Measurements from ENCODE around the gene PIK3R2. TPM values are rescaled to one million over a fixed set of nuclear protein-coding genes. Genes with fewer than 3 reads are reported as not detected.

PIK3R2 gene
- total and polyA plus RNA-seq, 4 donors, result 14.1 to 134 (median 76.1) TPM

DNA sequence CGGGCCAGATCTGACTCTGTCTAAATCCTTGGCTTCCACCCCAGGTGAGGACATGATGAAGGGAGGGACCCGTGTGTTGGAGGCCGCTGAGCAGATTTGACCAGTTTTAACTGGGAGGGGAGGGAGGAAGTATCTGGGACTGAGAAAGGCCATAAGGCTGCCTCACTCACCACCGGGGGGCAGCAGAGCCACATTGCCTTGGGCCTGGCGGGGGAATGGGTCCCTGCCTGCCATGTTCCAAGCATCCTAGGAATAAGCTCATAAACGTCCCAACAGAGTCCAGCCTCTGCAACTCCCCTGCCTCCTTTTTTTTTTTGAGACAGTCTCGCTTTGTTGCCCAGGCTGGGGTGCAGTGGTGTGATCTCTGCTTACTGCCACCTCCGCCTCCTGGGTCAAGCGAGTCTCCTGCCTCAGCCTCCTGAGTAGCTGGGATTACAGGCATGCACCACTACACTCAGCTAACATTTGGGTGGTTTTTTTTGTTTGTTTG lies 39.9 kb upstream of the PIK3R2 start:
- H3K9me3 ChIP-seq (ENCODE audit: control insufficient read depth, insufficient read depth, low read length), result no peaks in the 10 kb centered on the region
- no peak overlapping the region for H3K27ac ChIP-seq (ENCODE audit: low read depth, low read length)
- WGBS (ENCODE audit: insufficient coverage), result 9% methylated on average over 6 of the region's 9 CpGs
- peaks cover 16% of the 10 kb centered on the region for H3K27me3 ChIP-seq (ENCODE audit: control insufficient read depth, insufficient read depth, low read length)
- H3K4me3 ChIP-seq (ENCODE audit: low read depth, low read length), result no peak overlapping the region
- DNase-seq (ENCODE audit: low read depth in 4 of 6, low spot score in 6 of 6), result peak in 3 of 6 donors; percentile 61 to 92 (median 87)
- peaks cover 7% of the 10 kb centered on the region for H3K36me3 ChIP-seq (ENCODE audit: control insufficient read depth, insufficient read depth, low read length)
- peaks cover 24% of the 10 kb centered on the region for H3K4me1 ChIP-seq (ENCODE audit: control insufficient read depth, insufficient read depth, low read length)

DNA sequence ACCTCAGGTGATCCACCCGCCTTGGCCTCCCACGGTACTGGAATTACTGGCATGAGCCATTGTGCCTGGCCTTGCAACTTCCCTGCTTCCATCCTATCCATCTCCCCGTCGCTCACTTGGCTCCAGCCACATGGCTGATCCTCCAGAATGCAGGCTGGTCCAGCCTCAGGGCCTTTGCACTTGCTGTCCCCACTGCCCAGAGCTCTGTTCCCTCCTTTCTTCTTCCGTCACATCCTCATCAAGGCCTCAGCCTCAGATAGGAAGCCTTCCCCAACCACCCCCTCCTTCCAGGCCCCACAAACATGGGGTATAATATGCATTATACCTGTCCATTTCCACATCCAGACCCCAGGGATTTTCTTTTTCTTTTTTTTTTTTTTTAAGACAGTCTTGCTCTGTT lies 39.1 kb upstream of the PIK3R2 start:
- Histone ChIP-seq H3K27ac (ENCODE audit: low read depth, low read length) (no peak overlapping the region), H3K27me3 (ENCODE audit: control insufficient read depth, insufficient read depth, low read length) (peaks cover 16% of the 10 kb centered on the region), H3K4me1 (ENCODE audit: control insufficient read depth, insufficient read depth, low read length) (peaks cover 32% of the 10 kb centered on the region), H3K36me3 (ENCODE audit: control insufficient read depth, insufficient read depth, low read length) (peaks cover 7% of the 10 kb centered on the region), H3K9me3 (ENCODE audit: control insufficient read depth, insufficient read depth, low read length) (no peaks in the 10 kb centered on the region), H3K4me3 (ENCODE audit: low read depth, low read length) (no peak overlapping the region)
- no peak for DNase-seq (ENCODE audit: low read depth in 4 of 6, low spot score in 6 of 6)
- 93% methylated on average over 5 of the region's 5 CpGs for WGBS (ENCODE audit: insufficient coverage)

DNA sequence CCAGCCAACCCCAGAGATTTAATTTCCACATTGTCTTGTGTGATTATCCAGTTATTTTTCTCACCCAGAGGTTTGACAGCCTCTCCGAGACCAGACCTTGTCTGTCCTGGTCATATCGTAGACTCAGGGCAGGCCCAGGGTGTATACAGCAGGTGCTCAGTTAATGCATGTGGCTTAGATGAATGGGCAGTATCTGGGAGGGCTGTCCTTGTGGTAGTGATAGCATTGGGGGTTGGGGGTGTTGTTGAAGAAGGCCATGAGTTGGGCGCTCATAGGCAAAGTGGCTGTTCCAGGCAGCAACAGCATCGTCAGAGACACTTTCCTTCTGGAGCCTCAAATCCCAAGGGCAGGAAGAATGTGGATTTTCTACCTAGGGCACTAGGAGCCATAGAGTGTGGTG lies 38.5 kb upstream of the PIK3R2 start:
- 98% methylated on average over 4 of the region's 4 CpGs for WGBS (ENCODE audit: insufficient coverage)
- peaks cover 33% of the 10 kb centered on the region for H3K4me1 ChIP-seq (ENCODE audit: control insufficient read depth, insufficient read depth, low read length)
- DNase-seq (ENCODE audit: low read depth in 4 of 6, low spot score in 6 of 6), result no peak
- no peak overlapping the region for H3K27ac ChIP-seq (ENCODE audit: low read depth, low read length)
- peaks cover 7% of the 10 kb centered on the region for H3K36me3 ChIP-seq (ENCODE audit: control insufficient read depth, insufficient read depth, low read length)
- H3K4me3 ChIP-seq (ENCODE audit: low read depth, low read length), result no peak overlapping the region
- H3K27me3 ChIP-seq (ENCODE audit: control insufficient read depth, insufficient read depth, low read length), result peaks cover 12% of the 10 kb centered on the region
- no peaks in the 10 kb centered on the region for H3K9me3 ChIP-seq (ENCODE audit: control insufficient read depth, insufficient read depth, low read length)

DNA sequence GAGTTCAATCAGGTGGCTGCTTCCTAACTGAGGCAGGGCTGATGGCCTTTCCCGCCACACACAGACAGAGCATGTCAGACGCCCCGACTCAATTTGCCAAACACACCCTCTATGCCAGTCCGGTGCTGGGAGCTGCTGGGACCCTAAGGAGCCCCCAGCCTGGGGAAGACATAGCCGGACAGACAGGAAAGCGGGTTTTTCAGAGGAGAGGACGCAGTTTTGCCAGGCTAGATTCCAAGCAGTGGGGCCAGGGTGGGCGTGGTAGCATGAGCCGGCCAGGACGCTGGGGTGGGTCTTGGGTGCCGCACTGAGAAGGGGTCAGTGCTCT lies 35.6 kb upstream of the PIK3R2 start:
- WGBS (ENCODE audit: insufficient coverage), result 24% methylated on average over 11 of the region's 11 CpGs
- Histone ChIP-seq H3K27me3 (ENCODE audit: control insufficient read depth, insufficient read depth, low read length) (no peaks in the 10 kb centered on the region), H3K27ac (ENCODE audit: low read depth, low read length) (peak overlapping the region; percentile 47), H3K9me3 (ENCODE audit: control insufficient read depth, insufficient read depth, low read length) (no peaks in the 10 kb centered on the region), H3K36me3 (ENCODE audit: control insufficient read depth, insufficient read depth, low read length) (peaks cover 17% of the 10 kb centered on the region), H3K4me1 (ENCODE audit: control insufficient read depth, insufficient read depth, low read length) (peaks cover 30% of the 10 kb centered on the region), H3K4me3 (ENCODE audit: low read depth, low read length) (peak overlapping the region; percentile 48)
- DNase-seq (ENCODE audit: low read depth in 4 of 6, low spot score in 6 of 6), result no peak

DNA sequence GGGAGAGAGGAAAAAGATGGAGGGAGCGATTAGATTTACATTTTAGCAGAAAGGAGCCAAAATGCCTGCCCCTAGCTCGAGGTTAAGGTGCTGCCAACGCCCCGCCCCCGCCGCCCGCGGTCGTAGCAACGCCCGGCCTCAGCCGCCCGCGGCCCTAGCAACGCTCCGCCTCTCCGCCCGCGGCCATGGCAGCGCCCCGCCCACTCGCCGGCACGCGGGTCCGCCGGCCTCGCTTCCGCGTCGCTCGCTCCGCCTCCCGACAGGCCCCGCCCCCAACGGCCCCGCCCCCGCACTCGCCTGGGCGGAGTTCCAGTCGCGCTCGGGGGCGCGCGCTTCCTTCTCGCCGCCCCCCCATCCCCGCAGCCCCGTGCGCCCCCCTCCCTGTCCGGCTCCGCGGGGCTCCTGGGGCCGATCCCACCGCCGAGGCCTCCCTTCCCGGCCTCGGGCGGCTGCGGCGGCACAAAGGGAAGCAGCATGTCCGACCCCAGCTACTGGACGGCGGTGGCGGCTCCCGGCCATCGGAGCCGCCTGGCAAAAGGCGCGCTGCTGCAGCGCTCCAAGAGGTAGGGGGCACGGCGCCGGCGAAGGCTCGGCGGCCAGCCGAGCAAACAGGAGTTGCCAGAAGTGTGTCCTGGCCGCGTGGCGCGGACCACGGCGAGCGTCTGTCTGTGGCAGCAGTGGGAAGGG lies 35.1 kb upstream of the PIK3R2 start:
- H3K27ac ChIP-seq (ENCODE audit: low read depth, low read length), result peak overlapping the region; percentile 61
- H3K36me3 ChIP-seq (ENCODE audit: control insufficient read depth, insufficient read depth, low read length), result peaks cover 22% of the 10 kb centered on the region
- H3K9me3 ChIP-seq (ENCODE audit: control insufficient read depth, insufficient read depth, low read length), result no peaks in the 10 kb centered on the region
- peaks cover 31% of the 10 kb centered on the region for H3K4me1 ChIP-seq (ENCODE audit: control insufficient read depth, insufficient read depth, low read length)
- DNase-seq (ENCODE audit: low read depth in 4 of 6, low spot score in 6 of 6), result peak; percentile 53 to 95 (median 79)
- WGBS (ENCODE audit: insufficient coverage), result under 1% methylated on average over 85 of the region's 86 CpGs
- peak overlapping the region; percentile 57 for H3K4me3 ChIP-seq (ENCODE audit: low read depth, low read length)
- no peaks in the 10 kb centered on the region for H3K27me3 ChIP-seq (ENCODE audit: control insufficient read depth, insufficient read depth, low read length)

DNA sequence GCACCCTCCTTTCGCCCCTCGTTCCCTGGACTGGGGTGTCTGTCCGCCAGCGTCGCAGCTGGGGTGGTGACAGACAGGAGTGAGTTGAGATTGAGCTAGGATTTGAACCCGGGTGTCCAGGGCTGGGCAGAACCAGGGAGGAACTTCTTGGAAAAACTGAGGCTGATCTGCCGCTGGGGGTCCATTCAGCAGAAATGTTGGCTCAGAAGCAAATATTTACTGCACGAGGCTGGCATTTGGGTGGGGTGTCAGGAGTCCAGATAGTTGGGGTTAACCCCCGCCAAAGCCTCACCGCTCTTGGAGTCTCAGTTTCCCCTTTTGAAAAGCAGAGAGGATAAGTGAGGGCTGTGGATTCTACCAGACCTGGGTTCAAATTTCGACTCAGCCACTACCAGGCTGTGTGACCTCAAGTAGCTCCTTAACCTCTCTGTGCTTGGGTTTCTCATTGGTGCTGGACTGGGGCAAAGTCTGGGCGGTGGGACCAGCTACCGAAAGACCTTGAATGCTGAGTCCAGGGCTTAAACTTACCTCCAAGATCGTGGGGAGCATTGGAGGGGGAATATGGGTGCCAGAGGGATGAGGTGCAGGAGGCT lies 34.4 kb upstream of the PIK3R2 start:
- Histone ChIP-seq H3K27ac (ENCODE audit: low read depth, low read length) (peak overlapping the region; percentile 61), H3K27me3 (ENCODE audit: control insufficient read depth, insufficient read depth, low read length) (no peaks in the 10 kb centered on the region), H3K36me3 (ENCODE audit: control insufficient read depth, insufficient read depth, low read length) (peaks cover 29% of the 10 kb centered on the region), H3K4me3 (ENCODE audit: low read depth, low read length) (peak overlapping the region; percentile 57), H3K4me1 (ENCODE audit: control insufficient read depth, insufficient read depth, low read length) (peaks cover 37% of the 10 kb centered on the region), H3K9me3 (ENCODE audit: control insufficient read depth, insufficient read depth, low read length) (no peaks in the 10 kb centered on the region)
- DNase-seq (ENCODE audit: low read depth in 4 of 6, low spot score in 6 of 6), result no peak
- WGBS (ENCODE audit: insufficient coverage), result 37% methylated on average over 14 of the region's 14 CpGs

DNA sequence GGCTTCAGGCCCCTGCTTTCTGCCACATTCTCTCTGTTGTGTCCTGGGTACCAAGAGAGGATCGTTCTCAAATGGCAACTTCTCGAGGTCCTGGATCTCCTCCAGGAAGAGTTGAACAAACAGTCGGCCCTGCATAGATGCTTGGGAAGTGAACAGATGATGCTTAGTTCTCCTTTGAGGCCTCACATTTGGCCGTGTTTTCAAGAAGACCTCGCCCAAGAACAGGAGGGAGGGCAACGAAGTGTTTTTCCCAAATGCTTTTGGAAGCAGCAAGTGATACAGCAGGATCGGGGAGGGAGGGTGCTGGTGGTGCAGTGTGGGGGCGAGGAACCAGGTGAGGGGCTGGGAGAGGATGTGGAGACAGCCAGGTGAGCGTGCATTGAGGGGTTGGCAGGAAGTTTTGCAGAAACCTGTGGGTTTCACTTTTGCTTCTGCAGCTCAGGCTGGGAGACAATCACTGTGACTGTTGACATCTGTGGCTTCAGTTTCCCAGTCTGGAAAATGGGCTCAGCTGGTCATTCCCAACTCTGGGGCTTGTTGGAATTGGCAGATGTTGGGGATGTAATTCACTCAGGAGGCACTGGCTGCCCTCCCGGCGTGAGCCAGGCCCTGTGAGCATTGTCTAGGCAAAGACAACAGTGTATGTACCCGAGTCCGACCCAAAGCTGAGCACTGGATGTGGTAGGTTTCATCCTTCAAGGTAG lies 33.8 kb upstream of the PIK3R2 start:
- WGBS (ENCODE audit: insufficient coverage), result 37% methylated on average over 13 of the region's 13 CpGs
- H3K4me3 ChIP-seq (ENCODE audit: low read depth, low read length), result peak overlapping the region; percentile 57
- no peaks in the 10 kb centered on the region for H3K9me3 ChIP-seq (ENCODE audit: control insufficient read depth, insufficient read depth, low read length)
- peak in 2 of 6 donors; percentile 50 to 78 for DNase-seq (ENCODE audit: low read depth in 4 of 6, low spot score in 6 of 6)
- peaks cover 36% of the 10 kb centered on the region for H3K36me3 ChIP-seq (ENCODE audit: control insufficient read depth, insufficient read depth, low read length)
- H3K27ac ChIP-seq (ENCODE audit: low read depth, low read length), result no peak overlapping the region
- H3K27me3 ChIP-seq (ENCODE audit: control insufficient read depth, insufficient read depth, low read length), result no peaks in the 10 kb centered on the region
- H3K4me1 ChIP-seq (ENCODE audit: control insufficient read depth, insufficient read depth, low read length), result peaks cover 38% of the 10 kb centered on the region

DNA sequence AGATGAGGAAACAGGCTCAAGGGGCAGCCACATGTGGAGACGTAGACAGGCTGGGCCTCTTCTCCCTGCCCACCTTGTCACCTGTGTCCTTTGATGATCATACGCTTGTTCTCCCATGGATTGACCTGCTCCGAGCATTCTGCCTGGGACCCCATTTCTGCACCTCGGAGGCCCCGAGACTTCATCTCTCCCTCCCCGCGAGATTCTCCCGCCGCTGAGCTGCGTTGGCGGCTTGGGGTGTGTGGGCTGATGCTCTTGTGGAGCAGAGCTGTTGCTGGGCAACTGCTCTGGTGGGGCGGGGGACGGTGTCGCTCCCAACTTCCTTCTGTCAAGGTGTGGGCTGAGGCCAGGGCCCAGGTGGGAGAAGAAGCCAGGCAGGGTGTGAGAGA lies 33.3 kb upstream of the PIK3R2 start:
- no peak for DNase-seq (ENCODE audit: low read depth in 4 of 6, low spot score in 6 of 6)
- H3K27ac ChIP-seq (ENCODE audit: low read depth, low read length), result no peak overlapping the region
- peaks cover 41% of the 10 kb centered on the region for H3K36me3 ChIP-seq (ENCODE audit: control insufficient read depth, insufficient read depth, low read length)
- no peak overlapping the region for H3K4me3 ChIP-seq (ENCODE audit: low read depth, low read length)
- 47% methylated on average over 9 of the region's 14 CpGs for WGBS (ENCODE audit: insufficient coverage)
- peaks cover 38% of the 10 kb centered on the region for H3K4me1 ChIP-seq (ENCODE audit: control insufficient read depth, insufficient read depth, low read length)
- H3K9me3 ChIP-seq (ENCODE audit: control insufficient read depth, insufficient read depth, low read length), result no peaks in the 10 kb centered on the region
- H3K27me3 ChIP-seq (ENCODE audit: control insufficient read depth, insufficient read depth, low read length), result no peaks in the 10 kb centered on the region

DNA sequence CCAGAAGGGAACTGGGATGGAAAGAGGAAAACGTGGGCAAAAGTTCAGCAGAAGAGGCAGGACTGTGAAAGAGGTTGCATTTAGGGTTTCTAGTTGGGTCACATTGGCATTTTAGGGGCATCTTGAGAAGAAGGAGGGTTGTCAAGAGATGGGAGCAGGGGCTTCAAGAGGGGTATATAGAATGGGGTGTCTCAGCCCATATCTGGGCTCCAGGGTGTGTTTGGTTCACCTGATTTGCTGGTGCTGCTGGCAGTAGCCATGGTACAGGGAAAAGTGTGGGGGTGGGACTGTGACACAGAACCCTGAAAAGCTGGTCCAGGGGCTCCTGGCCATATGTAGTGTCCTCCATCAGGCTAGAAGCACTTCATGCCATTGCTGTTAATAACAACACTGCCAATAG lies 32.8 kb upstream of the PIK3R2 start:
- Histone ChIP-seq H3K4me3 (ENCODE audit: low read depth, low read length) (no peak overlapping the region), H3K27me3 (ENCODE audit: control insufficient read depth, insufficient read depth, low read length) (no peaks in the 10 kb centered on the region), H3K36me3 (ENCODE audit: control insufficient read depth, insufficient read depth, low read length) (peaks cover 45% of the 10 kb centered on the region), H3K27ac (ENCODE audit: low read depth, low read length) (no peak overlapping the region), H3K9me3 (ENCODE audit: control insufficient read depth, insufficient read depth, low read length) (no peaks in the 10 kb centered on the region), H3K4me1 (ENCODE audit: control insufficient read depth, insufficient read depth, low read length) (peaks cover 38% of the 10 kb centered on the region)
- DNase-seq (ENCODE audit: low read depth in 4 of 6, low spot score in 6 of 6), result no peak
- 60% methylated on average over 1 of the region's 1 CpG for WGBS (ENCODE audit: insufficient coverage)
